NCI-H82 (cell line): ENCODE measurements around the gene NHSL2.
"Not testable (repeated sequence)": the region's sequence is repeated elsewhere in the genome, so short reads cannot be mapped to it uniquely, and the experiment has no call there.

Experiments used
- DNase-seq: peaks from one replicate; lab custom pipeline; 2025; lab: John Stamatoyannopoulos, UW

The NHSL2 gene

DNA sequence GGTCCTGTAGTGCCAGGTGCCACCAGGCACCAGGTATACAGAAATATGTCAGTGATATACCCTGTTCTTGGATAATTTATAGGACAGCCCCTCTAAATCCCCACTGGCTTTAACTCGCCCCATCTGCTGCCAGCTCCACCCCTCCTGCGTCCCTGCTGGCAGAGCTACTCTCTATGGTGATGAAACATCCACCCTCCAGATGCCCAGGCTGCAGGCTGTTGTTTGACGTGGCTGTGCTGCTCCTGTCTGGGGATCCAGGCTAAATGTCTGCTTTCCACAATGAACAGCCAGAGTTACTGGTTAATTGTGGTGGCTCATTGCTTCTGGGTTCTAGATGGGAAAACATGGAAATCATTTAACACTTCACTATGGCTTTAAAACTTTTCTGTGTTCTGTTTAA is 12.9 kb downstream of the NHSL2 start:
- DNase-seq: peak; percentile 83

DNA sequence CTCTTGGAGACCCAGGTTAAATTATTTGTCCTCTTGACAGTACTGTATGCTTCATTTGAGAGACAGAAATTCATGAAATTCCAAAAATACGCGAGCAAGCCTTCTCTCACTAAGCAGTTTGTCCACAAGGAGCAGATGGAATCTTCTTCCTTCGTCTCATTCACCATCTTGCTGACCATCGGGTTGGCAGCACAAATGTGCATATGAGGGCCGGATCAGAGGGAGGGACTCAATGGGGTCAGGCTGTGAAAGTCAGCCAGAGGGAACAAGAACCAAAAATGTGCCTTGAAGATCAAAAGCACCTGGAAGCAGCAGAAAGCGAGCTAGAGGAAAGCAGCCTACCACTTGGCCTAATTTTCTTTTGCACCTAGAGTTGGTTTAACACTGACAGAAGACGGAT is 16.4 kb downstream of the NHSL2 start:
- no peak for DNase-seq

DNA sequence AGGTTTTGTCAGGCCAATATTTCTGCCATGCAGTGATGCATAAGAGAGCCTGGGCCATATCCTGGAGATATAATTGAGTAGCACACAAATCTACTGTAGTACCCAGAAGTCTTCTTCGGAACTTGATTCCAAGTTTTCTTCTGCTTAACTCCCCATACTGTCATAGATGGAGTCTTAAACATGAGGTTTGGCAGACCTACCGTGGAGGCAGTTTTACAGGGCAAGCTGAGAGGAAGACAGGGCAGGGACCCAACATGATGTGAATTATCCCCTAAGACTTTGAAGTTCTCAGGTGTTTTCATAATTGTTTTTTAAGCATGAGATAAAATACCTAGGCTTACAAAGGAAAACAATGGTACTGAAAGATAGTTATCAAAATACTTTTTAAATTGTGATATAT is 18.2 kb downstream of the NHSL2 start:
- DNase-seq: no peak

DNA sequence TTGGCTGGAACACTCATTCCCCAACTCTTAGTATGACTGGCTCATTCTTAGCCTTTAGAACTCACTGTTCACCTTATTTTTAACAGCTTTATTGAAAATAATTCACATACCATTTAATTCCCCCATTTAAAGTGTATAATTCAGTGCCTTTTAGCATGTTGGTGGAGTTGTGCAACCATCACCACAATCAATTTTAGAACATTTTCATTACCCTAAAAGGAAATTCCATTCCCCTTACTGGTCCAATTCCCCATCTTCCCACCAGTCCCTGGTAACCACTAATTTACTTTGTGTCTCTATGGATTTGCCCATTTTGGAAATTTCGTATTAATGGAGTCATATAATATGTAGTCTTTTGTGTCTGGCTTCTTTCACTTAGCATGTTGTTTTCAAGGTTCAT is 19.7 kb downstream of the NHSL2 start:
- no peak for DNase-seq

DNA sequence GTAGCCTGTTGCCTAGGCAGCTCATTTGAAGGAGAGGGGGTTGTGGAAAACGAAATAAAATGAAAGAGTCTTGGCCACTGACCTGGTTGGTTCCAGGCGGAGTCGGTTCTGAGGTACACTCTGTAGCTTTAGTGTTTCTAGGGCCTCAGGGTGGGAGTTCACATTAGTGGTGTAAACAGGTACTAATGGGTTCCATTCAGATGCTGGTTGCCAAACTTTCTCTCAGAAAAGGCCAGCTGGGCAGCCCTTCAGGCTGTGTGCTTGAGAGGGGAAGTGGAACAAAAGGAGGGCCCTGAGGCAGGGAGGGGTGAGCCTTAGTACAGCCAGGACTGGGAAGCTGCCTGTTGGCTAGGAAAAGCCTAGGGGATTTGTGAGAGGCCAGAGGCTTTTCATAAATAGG is 24.8 kb downstream of the NHSL2 start:
- DNase-seq: peak; percentile 57

DNA sequence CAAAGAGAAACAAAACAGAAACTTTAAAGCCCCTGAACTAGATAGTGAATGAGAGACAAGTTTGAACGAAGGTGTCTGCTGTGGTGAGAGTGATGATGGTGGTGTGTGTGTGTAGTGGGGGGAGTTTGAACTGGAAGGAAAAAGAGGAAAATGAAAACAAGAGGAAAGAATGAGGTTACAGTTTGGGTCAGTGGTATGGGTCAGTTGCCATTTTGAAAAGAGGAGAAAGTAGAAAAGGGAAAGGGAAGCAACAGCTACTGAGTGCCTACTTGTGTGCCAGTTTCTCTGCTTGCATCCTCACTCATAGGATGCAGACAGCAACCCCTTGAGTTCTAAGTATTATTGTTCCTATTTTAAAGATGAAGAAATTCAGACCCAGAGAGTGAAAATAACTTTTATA is 26.0 kb downstream of the NHSL2 start:
- no peak for DNase-seq

DNA sequence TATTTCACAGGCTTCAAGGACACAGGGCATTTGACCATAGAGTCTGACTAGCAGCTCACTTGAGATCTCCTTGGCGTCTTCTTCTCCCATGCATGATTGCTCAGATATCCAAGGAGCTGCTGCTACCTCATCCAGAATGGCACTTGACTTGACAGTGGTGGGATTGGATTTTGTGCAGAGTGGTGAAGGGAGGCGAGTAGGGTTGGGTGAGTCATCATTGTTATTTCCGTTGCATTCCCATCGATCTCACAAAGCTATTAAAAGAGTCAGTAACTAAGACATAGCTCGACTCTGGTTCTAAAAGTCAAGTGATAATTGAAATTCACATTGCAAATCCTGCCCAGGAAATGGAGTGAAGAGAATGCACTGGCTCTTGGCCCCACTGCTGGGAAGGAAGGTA is 27.7 kb downstream of the NHSL2 start:
- DNase-seq: no peak

DNA sequence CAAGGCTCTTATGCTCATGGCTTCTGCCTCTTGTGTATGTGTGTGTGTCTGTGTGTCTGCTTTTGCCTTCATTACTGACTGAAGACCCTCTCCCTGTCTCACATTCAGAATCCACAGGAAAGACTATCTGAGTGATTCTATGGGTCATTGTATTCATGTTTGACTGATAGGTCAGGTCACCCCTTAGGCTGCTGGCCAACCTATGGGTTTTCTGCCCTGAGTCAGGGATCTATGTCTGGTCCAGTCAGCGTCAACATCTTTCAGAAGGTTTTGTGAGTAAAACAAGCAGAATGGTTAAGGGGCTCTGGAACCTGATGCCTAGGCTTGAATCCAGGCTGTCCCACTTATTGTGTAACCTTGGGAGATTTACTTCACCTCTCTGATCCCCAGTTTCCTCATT is 30.5 kb downstream of the NHSL2 start:
- no peak for DNase-seq

DNA sequence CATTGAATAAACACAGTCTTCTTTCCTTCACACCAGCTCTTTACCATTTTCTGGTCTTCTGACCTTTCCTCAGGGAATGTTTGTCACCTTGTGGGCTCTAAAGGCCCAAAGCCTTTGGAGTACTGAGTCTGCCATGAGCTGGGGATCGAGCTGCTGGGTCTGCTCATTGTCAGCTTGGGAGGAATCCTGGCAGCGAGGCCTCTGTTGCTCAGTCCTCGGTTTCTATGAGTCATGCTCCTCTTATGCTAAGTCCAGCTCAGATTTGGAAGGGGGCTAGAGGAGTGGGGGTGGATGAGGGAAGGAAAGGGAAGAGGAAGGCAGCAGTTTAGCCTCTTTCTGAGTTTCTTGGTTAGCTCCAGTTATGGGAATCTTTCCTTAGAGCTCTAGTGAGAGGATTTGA is 31.1 kb downstream of the NHSL2 start:
- no peak for DNase-seq

DNA sequence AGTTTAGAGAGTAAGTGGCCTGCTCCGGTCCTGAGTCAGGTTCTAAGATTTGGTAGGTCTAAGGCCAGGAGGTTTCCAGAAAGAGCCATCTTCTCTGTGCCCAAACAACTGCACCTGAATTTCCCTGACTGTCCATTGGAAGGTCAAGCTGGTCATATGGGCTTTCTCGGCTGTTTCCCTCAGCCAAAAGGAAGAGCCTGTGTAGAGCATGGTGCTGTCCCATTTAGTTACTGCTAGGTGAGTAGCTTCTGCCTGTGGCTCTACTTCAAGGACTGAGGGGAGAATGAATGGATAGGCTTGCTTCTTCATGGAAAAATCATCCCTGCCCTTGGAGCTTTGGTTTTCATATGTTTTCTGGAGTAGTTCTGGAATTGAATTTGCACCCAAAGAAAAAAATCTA is 33.7 kb downstream of the NHSL2 start:
- no peak for DNase-seq

DNA sequence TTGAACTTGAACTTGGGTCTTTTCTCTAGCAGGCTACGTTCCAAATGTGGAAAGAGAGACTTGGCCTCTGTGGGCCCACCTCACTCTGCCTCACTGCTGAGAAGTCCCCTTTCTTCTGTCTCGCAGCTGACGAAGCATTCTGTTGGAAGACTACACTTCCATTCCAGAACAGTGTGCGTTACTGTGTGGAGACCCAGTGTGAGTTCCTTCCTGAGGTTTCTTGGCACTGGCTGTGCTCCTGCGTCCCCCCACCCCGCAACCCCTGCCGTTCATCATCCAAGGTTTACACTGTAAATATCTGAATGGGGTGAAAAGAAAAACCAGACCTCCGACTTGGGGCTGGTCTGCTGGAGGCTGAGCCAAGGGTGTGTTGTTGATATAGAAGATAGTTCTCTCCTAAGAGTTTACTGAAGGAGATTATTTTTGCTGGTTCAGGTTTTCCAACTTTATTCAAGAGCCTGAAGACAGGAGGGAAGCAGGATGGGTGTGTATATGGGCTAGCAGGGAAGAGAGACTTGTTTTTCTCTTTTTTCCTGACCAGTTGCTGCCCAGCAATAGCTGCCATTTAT is 34.7 kb downstream of the NHSL2 start:
- no peak for DNase-seq

DNA sequence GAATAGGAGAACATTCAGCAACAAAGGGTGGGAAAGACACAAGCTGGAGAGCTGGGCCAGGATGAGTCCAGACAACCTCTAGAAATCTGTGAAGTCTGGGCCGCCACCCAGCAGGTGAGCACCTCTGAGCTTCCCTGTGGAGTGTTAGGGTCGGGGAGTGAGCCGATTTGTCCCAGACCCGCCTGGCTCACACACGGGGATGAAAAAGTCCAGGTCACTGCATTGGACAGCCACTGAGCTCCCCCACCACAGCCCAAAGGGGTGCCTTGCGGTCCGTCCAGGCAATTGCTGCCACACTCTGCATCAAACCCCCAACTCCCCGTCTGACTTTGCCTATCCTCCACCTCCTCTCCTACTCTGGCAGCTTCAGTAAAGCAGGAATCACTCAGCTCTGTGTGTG is 38.7 kb downstream of the NHSL2 start:
- no peak for DNase-seq

DNA sequence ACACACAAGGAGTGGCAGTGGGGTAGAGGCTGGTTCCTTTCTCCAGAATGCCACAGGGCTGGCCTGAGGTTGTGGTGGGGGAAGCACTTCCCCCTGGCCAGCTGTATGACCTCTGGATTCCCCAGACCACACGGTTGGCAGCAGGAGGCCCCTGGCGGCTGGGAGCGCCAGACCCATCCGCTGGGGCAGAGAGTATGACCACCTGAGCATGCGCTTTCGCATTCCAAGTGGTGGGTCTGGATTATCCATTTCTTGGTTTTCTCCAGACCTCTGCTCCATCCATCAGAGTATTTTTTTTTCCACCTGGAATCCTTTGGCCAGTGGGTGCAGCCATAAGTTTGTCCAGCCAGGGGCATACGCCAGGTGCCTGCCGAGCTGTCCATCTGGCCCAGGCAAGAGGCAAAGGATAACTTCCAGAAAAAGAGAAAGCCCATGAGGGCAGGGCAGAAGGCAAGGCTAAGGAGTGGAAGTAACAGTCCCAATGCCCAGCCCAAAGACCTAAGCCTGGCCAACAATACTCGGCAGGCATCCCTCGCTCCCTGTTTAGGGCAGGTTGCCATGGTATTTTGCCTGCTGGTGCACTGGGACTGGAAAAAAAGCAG is 39.3 kb downstream of the NHSL2 start:
- DNase-seq: no peak

DNA sequence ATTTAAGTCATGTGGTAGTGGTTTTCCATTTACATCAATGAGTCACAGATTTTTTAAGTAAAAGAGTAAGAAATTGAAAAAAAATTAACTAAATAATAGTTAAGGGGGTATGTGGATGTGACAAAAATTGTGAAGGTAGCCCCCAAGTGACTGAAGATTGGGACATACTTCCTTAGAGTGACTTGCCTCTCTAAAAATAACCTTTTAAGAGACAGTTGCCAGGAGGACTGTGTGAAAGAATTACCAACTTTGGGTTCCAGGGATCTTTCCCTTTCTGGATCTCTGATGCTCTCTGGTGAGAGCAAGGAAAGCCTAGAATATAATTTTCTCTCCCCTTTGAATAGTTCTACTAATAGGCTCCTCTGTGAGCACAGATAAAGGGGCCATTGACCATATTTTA is 42.7 kb downstream of the NHSL2 start:
- no peak for DNase-seq

DNA sequence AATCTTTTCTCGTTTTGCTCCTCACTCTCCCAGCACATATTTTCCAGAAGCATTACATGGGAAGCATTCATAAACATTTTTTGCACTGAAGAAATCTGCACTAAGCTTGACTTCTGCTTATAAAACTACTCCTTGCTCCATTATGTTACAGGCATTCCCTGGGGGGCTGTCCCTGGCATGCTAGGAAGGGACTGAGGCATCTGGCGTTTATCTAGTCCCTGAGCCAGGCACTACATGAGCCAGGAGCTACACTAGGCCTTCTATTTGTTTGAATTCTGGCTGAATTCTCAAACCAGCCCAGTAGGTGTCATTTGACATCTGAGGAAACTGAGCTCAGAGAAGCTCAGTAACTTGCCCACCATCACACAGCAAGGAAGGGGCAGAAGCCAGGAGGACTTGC is 43.3 kb downstream of the NHSL2 start:
- no peak for DNase-seq

DNA sequence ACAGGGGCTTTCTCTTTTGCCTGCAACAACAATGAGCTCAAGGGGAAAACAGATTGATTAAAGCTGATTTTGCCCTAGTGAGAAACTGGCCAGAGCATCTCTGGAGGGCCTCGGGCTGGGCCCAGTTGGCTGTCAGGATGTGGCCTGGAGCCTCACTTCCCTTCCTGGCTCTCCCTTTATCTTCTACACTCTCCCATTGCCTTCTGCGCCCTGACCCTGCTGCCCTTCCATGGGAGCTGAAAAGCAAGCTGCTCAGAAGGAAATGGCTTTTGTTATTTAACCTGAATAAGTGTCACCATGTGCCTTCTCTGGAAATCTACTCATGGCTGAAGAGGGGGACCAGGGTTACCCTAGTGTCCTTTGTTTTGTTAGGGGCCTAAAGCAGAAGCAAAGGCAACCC is 43.8 kb downstream of the NHSL2 start:
- DNase-seq: no peak

DNA sequence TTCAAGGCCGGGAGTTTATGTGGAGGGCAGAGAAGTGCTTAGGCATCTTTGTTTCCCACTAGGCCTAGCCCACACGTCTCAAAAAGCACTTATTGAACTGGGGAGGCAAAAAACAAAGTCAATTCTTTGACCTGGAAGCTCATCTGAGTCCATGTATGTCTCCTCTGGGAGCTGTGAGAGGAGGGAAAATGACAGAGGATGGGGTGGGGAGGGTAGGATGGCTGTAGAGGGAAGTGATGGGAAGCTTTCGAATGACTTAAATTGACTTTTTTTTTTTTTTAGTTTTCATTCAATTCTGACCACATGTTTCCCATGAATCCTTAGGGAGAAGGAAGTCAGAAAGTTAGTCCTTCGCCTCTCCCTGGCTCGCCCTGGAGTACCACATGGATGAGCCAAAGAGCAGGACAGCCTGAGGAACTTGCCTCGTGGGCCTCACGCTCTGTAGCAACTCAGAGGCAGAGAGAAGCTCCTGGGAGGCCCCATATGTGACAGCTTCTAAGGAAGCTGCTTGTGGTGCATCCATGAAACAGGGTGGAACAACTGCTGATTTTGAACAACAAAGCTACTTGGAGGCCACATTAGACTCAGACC is 45.0 kb downstream of the NHSL2 start:
- no peak for DNase-seq

DNA sequence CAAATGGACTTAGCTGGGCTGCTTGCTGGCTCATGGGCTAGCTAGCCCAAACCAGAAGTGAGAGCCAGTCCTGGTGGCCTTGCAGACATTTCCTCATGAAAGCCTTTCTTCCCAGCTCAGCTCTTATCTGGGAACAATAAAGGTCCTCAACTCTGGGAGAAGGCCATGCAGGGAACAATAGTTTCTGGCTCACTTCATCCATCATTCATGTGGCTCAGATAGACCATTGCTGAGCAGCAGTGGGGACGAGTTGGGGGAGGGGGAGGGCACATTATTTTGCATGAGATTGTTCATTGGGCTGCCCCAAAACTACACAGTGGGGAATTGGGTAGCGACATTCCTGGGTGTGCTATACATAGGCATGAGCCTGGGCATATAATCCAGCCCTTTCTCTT is 47.6 kb downstream of the NHSL2 start:
- no peak for DNase-seq

DNA sequence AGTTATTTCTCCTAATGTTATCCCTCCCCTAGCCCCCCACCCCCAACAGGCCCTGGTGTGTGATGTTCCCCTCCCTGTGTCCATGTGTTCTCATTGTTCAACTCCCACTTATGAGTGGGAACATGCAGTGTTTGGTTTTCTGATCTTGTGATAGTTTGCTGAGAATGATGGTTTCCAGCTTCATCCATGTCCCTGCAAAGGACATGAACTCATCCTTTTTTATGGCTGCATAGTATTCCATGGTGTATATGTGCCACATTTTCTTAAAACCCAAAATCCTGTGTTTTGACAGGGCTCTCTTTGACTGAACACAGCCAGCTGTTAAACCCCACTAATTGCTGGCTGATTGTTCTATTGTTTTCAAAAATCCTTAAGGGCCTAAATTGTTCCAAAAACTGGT is 53.5 kb downstream of the NHSL2 start:
- not testable (repeated sequence) for DNase-seq

DNA sequence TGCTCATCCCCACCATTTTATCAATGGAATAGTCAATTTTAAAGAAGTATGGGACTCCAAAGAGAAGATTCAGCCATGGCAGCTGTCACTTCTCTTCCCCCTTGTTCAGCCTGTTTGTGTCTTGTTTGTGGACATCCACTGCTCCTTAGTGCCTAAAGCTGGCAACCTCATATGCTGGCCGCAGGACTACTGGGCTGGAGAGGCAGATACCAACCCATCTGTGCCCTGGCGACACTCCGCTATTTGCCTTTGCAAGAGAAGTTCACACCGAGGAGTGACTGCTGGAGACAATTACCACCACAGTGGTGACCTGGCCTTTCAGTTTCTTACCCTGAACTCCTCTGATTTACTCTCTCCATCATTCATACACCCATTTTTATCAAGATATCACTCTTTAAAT is 64.3 kb downstream of the NHSL2 start:
- no peak for DNase-seq

DNA sequence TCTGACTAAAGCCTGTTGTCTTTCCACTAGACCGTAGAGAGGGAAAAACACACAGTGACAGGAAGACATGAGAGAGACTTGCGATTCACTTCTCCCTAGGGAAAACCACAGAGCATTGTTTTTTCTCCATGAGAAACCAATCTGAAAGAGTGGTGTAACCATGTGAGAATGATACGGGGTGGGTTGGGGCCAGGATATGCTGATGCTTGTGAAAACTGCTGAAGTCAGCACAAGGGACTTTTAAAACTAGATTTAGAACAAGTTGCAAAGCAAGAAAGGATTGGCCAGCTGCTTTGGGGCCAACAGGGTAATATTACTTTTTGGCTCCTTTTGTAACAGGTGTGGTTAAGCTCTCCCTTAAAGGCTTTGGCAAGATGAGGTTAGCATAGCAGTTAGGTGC is 66.1 kb downstream of the NHSL2 start:
- peak; percentile 28 for DNase-seq

DNA sequence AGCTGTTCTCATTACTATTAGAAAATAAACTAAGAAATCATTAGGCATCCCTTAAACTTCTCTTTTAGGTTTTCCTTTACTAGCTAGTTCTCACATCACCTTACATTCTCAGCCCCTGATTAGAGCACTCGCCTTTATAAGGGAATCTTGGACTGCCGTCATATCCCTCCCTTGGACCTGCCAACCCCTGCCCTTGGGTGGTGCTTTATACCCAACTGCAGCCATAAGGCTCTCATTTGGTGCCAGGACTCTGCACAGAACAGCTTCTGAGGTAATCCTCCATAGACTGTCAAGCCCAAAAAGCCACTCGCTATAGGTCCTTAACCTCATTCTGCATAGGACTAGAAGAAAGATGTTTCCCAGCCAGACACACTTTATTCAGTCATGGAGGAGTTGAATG is 67.5 kb downstream of the NHSL2 start:
- DNase-seq: peak; percentile 12

DNA sequence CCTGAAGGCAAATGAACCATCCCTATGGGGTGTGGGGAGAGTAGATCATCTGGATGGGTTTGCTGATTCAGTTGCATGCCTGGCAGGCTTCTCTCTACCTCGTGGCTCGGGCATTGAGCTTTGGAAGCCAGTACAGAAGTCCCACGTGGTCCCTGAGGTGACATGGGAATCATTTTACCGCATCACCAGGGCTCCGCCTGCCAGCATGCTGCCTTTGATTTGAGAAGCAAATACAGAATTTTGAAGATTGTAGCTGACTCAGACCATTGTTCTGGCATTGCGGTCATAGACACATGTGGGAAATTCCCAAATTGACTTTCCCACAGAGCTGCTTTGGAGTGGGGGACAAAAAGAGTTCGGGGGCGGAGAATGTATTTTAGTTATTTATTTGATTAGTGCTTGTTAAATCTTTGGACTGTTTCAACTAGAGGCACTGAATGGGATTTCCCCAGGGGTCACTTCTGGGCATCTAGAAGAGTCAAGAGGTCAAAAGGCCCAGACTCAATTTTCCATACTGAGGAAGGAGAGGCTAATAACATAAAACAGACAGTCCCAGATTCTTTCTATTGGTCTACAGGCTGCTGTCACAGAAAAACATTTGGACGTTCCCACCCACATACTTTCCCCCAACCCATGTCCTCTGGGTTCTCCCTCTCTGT is 79.3 kb downstream of the NHSL2 start:
- no peak for DNase-seq

DNA sequence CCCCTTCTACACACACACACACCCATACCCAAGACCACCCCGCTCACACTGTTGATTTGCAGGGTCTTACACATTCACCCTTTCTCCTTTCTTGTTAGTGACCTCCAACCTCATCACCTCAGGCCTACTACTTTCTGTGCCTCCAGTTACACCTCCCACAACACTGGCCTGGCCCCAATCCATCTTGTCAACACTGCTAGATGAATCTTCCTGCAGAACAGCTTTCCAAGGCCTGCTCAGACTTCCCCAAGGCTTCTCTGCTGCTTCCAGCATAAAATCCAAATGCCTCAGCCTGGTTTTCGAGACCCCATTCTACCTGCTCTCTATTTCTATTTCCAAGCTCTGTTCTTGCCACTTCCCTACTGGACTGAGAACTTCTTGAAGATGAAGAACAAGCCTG is 79.9 kb downstream of the NHSL2 start:
- DNase-seq: no peak
